ENCODE results near the gene ALX4. TPM values are rescaled to one million over a fixed set of nuclear protein-coding genes. Genes with fewer than 3 reads are reported as not detected.

The ALX4 gene
- total RNA-seq, 2 donors from 2014 or later, result 0.17 to 0.36 TPM

DNA sequence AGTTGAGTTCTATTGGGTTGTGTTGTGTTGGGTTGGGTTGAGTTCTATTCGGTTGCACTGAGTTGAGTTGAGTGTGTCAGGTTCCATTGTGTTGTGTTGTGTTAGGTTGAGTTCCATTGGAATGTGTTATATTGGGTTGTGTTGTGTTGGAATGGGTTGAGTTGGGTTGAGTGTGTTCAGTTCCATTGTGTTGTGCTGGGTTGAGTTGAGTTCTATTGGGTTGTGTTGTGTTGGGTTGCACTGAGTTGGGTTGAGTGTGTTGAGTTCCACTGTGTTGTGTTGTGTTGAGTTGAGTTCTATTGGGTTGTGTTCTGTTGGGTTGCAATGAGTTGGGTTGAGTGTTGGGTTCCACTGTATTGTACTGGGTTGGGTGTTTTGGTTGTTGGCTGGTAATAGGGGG, 35.5 kb downstream of the ALX4 start:
- H3K36me3 ChIP-seq, result no peaks in the 10 kb centered on the region
- H3K9me3 ChIP-seq, result no peaks in the 10 kb centered on the region
- intact Hi-C loops (cut with DNase I), result no loop called here
- H3K4me3 ChIP-seq, result no peak overlapping the region
- no peaks in the 10 kb centered on the region for H3K4me1 ChIP-seq (replicated peaks)
- DNase-seq (ENCODE audit: low spot score), result no peak
- WGBS, result 89% methylated on average over 1 of the region's 1 CpG
- no peaks in the 10 kb centered on the region for H3K27me3 ChIP-seq (replicated peaks; ENCODE audit: insufficient read depth)
- no peak overlapping the region for H3K27ac ChIP-seq
- TF ChIP-seq, protein P1, sequence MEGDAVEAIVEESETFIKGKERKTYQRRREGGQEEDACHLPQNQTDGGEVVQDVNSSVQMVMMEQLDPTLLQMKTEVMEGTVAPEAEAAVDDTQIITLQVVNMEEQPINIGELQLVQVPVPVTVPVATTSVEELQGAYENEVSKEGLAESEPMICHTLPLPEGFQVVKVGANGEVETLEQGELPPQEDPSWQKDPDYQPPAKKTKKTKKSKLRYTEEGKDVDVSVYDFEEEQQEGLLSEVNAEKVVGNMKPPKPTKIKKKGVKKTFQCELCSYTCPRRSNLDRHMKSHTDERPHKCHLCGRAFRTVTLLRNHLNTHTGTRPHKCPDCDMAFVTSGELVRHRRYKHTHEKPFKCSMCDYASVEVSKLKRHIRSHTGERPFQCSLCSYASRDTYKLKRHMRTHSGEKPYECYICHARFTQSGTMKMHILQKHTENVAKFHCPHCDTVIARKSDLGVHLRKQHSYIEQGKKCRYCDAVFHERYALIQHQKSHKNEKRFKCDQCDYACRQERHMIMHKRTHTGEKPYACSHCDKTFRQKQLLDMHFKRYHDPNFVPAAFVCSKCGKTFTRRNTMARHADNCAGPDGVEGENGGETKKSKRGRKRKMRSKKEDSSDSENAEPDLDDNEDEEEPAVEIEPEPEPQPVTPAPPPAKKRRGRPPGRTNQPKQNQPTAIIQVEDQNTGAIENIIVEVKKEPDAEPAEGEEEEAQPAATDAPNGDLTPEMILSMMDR (IDR thresholded peaks at IDR 0.05), result no peak
- TF ChIP-seq POLR2A (IDR thresholded peaks at IDR 0.05), result no peak
- TF ChIP-seq POLR2AphosphoS5 (IDR thresholded peaks at IDR 0.05), result no peak

DNA sequence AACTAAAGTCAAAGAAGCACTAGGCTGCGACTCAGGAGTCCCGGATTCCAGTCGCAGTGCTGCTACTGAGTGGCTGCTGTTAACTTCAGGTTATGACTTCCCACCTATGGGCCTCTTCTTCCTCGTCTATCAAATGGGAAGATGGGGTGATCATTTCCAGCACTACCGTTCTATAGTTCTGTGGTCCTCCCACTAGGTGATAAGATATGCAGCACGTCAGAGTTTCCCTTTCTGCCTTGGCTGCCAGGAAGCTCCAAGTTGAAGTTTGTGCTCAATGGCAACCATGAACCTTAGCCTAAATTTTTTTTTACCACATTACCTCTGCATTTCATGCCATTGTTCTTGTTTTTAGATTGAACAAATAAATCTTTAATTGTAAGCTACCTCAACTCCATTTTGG, 38.7 kb downstream of the ALX4 start:
- no peaks in the 10 kb centered on the region for H3K36me3 ChIP-seq
- DNase-seq (ENCODE audit: low spot score), result no peak
- no peaks in the 10 kb centered on the region for H3K9me3 ChIP-seq
- no peaks in the 10 kb centered on the region for H3K4me1 ChIP-seq (replicated peaks)
- no peak overlapping the region for H3K27ac ChIP-seq
- WGBS, result 94% methylated on average over 6 of the region's 6 CpGs
- intact Hi-C loops (cut with DNase I), result no loop called here
- TF ChIP-seq, protein P1 (IDR thresholded peaks at IDR 0.05), result no peak
- TF ChIP-seq POLR2A (IDR thresholded peaks at IDR 0.05), result no peak
- no peak for TF ChIP-seq POLR2AphosphoS5 (IDR thresholded peaks at IDR 0.05)
- H3K4me3 ChIP-seq, result no peak overlapping the region
- no peaks in the 10 kb centered on the region for H3K27me3 ChIP-seq (replicated peaks; ENCODE audit: insufficient read depth)

DNA sequence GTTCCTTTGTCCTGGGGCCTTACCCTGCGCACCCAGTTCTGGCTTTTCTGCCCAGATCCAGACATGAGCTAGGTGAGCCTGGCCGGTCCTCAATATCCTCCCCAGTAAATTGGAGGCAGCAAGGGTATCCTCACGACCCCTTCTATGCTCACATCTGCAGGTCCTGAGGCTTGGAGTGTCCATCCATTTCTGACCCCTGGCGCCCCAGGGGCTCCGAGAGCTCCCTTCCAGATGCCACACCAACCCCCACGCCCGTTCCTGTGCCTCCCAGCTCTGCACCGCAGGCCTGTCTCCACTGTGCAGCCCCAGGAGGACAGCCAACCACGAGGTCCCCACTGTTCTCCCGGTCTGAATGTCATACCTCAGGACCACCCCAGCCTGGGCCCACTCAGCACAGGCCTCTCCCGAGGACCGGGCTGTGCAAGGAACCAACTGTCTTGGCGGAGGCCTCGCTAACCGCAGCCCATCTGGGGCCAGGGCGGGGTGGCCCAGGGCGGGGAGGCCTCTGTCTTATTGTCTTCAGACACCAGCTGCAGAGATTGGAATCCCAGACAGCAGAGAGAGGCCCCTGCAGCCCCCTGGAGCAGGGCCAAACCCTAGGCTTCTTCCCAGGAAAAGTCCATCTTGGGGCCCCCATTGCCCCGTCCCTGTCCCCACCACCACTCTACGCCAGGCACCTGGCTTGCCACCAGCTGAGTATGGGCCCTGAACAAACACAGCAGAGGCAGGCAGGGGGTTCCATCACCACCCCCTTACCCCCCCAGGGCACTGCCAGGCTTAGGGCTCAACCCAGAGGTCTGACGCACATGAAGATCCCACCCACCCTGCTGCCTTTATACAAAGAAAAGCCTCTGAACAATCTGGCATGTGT, 39.3 kb downstream of the ALX4 start:
- DNase-seq (ENCODE audit: low spot score), result no peak
- no peaks in the 10 kb centered on the region for H3K36me3 ChIP-seq
- 84% methylated on average over 20 of the region's 20 CpGs for WGBS
- H3K4me3 ChIP-seq, result no peak overlapping the region
- TF ChIP-seq POLR2AphosphoS5 (IDR thresholded peaks at IDR 0.05) (no peak), POLR2A (IDR thresholded peaks at IDR 0.05) (no peak)
- H3K27ac ChIP-seq, result no peak overlapping the region
- H3K9me3 ChIP-seq, result no peaks in the 10 kb centered on the region
- no peaks in the 10 kb centered on the region for H3K4me1 ChIP-seq (replicated peaks)
- no peaks in the 10 kb centered on the region for H3K27me3 ChIP-seq (replicated peaks; ENCODE audit: insufficient read depth)
- intact Hi-C loops (cut with DNase I), result no loop called here

- Histone ChIP-seq H3K27ac (no peak overlapping the region), H3K9me3 (no peaks in the 10 kb centered on the region), H3K4me3 (no peak overlapping the region), H3K36me3 (no peaks in the 10 kb centered on the region), H3K4me1 (replicated peaks) (no peaks in the 10 kb centered on the region), H3K27me3 (replicated peaks; ENCODE audit: insufficient read depth) (no peaks in the 10 kb centered on the region)
- intact Hi-C loops (cut with DNase I), result no loop called here
- TF ChIP-seq, protein P1 (IDR thresholded peaks at IDR 0.05), result no peak
- TF ChIP-seq POLR2AphosphoS5 (IDR thresholded peaks at IDR 0.05) (no peak), POLR2A (IDR thresholded peaks at IDR 0.05) (no peak)
- DNase-seq (ENCODE audit: low spot score), result no peak
- WGBS, result 75% methylated on average over 17 of the region's 17 CpGs
These were observed 40.3 kb downstream of the ALX4 start for GRCh38 chr11:44269369-44270351.

DNA sequence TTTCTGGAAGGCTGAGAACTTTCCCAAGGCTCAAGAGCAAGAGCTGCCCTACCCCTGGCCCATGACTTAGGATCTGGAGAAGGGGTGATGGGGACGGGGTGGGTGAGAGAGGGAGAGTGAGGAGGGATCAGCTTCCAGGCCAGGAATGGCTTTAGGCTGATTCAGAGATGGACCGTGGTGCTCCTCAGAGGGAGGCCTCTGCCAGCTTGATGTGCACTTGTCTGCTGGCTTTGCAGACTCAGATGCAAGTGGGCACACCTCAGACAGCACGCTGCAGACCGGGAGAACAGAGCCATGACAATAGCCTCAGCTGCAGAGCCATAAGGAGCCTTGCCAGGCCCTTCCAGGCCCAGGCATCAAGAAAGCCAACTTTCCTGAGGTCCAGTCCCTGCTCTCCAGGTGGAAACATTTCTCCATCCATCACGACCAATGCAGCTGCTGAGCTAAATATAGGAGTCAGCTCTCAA, 41.3 kb downstream of the ALX4 start:
- Histone ChIP-seq H3K4me3 (no peak overlapping the region), H3K9me3 (no peaks in the 10 kb centered on the region), H3K4me1 (replicated peaks) (no peaks in the 10 kb centered on the region), H3K36me3 (no peaks in the 10 kb centered on the region), H3K27ac (no peak overlapping the region), H3K27me3 (replicated peaks; ENCODE audit: insufficient read depth) (no peaks in the 10 kb centered on the region)
- TF ChIP-seq, protein P1 (IDR thresholded peaks at IDR 0.05), result no peak
- TF ChIP-seq POLR2A (IDR thresholded peaks at IDR 0.05), result no peak
- TF ChIP-seq POLR2AphosphoS5 (IDR thresholded peaks at IDR 0.05), result no peak
- DNase-seq (ENCODE audit: low spot score), result no peak
- 92% methylated on average over 5 of the region's 5 CpGs for WGBS
- intact Hi-C loops (cut with DNase I), result no loop called here
